ENCODE data around the gene TAAR1. TPM values are rescaled to one million over a fixed set of nuclear protein-coding genes. Genes with fewer than 3 reads are reported as not detected.

TAAR1 gene
- polyA plus RNA-seq, 2 of the 4 experiments (the other 2 are of a cell fraction), result not detected

DNA sequence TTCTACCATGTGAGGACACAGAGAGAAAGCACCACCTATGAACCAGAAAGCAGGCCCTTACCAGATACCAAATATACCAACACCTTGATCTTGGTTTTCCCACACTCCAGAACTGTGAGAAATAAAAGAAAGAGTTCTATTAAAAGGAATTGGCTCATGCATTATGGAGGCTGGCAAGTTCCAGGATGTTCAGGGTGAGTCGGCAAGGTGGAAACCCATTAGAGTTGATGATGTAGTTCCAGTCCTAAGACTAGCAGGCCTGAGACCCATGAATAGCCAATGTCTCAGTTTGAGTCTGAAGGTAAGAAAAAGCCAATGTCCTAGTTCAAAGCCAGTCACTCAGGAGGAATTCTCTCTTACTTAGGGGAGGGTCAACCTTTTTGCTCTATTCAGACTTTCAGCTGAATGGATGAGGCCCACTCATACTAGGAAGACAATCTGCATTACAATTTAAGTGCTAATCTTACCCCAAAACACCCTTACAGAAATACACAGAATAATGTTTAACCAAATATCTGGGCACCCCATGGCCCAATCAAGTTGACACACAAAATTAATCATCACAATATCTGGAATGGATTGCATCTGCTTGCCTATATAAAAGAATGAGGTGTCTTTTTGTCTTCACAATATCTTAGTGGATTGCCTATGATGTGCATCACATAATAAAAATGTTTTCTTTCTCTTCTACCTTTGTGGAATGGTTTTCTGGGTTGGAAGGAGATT, 5.5 kb upstream of the TAAR1 start:
- DNase-seq (ENCODE audit: low read depth in 1 of 2, low spot score in 1 of 2) (no peak), FAIRE-seq (no peak), ATAC-seq (no peak)
- Histone ChIP-seq H3K27ac (no peak overlapping the region), H3K4me3 (no peak overlapping the region), H3K9me3 (no peaks in the 10 kb centered on the region), H3K4me1 (no peaks in the 10 kb centered on the region), H3K4me2 (no peak overlapping the region)
- ChIA-PET POLR2A (no interaction called here), CTCF (no interaction called here)
- TF ChIP-seq MAZ (IDR thresholded peaks at IDR 0.05; ENCODE audit: borderline replicate concordance, low read depth, low read length), result no peak
- TF ChIP-seq, protein P1, sequence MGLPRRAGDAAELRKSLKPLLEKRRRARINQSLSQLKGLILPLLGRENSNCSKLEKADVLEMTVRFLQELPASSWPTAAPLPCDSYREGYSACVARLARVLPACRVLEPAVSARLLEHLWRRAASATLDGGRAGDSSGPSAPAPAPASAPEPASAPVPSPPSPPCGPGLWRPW (IDR thresholded peaks at IDR 0.05), result no peak
- no peak for TF ChIP-seq JUNB (IDR thresholded peaks at IDR 0.05)
- TF ChIP-seq EHMT2 (IDR thresholded peaks at IDR 0.05; ENCODE audit: low read depth), result no peak
- no peak for TF ChIP-seq FOSL2 (IDR thresholded peaks at IDR 0.05)
- TF ChIP-seq FOSL2 (CRISPR knock-in tag; IDR thresholded peaks at IDR 0.05), result no peak
- TF ChIP-seq POLR2A (IDR thresholded peaks at IDR 0.05; ENCODE audit: low read length), result no peak
- no peak for TF ChIP-seq ZFP36 (IDR thresholded peaks at IDR 0.05; ENCODE audit: borderline replicate concordance, partially characterized antibody)
- no peak for TF ChIP-seq TFCP2L1 (CRISPR knock-in tag; IDR thresholded peaks at IDR 0.05)
- no peak for TF ChIP-seq HOXA7 (CRISPR knock-in tag; IDR thresholded peaks at IDR 0.05)
- no peak for TF ChIP-seq NPAS2 (CRISPR knock-in tag; IDR thresholded peaks at IDR 0.05; ENCODE audit: borderline replicate concordance)
- no peak for TF ChIP-seq POLR2AphosphoS2 (conservative IDR thresholded peaks at IDR 0.05; ENCODE audit: low read length)
- WGBS (ENCODE audit: missing lambda C conversion rate), result 100% methylated on average over 1 of the region's 1 CpG

DNA sequence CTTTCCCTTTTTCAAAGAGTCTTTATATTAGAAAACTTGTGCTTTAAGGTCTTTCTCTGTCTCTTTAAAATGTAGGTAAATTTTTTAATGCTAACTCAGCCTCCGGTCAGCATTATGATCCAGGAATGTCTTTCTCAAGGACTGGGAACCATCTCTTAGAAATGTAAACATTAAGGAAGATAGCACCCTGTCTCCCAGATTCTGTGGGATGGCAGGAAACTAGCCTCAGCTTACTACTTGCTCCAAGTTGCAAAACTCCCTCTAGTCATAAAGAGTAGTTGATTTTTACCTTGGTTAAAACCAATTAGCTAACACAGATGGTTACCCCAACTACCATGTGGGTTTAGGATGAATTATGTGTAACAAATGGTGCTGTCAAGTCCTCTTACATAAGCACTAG, 4.7 kb upstream of the TAAR1 start:
- H3K4me1 ChIP-seq, result no peaks in the 10 kb centered on the region
- no peak for FAIRE-seq
- H3K9me3 ChIP-seq, result no peaks in the 10 kb centered on the region
- ATAC-seq, result no peak
- H3K4me3 ChIP-seq, result no peak overlapping the region
- no peak overlapping the region for H3K27ac ChIP-seq
- no peak for TF ChIP-seq ESRRA (IDR thresholded peaks at IDR 0.05; ENCODE audit: borderline replicate concordance, low read length)
- TF ChIP-seq CBX2 (IDR thresholded peaks at IDR 0.05; ENCODE audit: borderline replicate concordance, low read depth), result no peak
- no peak for TF ChIP-seq MAFK (IDR thresholded peaks at IDR 0.05; ENCODE audit: partially characterized antibody)
- TF ChIP-seq, protein P2, sequence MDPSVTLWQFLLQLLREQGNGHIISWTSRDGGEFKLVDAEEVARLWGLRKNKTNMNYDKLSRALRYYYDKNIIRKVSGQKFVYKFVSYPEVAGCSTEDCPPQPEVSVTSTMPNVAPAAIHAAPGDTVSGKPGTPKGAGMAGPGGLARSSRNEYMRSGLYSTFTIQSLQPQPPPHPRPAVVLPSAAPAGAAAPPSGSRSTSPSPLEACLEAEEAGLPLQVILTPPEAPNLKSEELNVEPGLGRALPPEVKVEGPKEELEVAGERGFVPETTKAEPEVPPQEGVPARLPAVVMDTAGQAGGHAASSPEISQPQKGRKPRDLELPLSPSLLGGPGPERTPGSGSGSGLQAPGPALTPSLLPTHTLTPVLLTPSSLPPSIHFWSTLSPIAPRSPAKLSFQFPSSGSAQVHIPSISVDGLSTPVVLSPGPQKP (IDR thresholded peaks at IDR 0.05; ENCODE audit: low read depth, low read length), result no peak
- no peak for TF ChIP-seq ZNF302 (CRISPR knock-in tag; IDR thresholded peaks at IDR 0.05)
- TF ChIP-seq CEBPB (IDR thresholded peaks at IDR 0.05), result no peak
- TF ChIP-seq, protein P3, sequence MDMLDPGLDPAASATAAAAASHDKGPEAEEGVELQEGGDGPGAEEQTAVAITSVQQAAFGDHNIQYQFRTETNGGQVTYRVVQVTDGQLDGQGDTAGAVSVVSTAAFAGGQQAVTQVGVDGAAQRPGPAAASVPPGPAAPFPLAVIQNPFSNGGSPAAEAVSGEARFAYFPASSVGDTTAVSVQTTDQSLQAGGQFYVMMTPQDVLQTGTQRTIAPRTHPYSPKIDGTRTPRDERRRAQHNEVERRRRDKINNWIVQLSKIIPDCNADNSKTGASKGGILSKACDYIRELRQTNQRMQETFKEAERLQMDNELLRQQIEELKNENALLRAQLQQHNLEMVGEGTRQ (IDR thresholded peaks at IDR 0.05), result no peak
- TF ChIP-seq, protein P4, sequence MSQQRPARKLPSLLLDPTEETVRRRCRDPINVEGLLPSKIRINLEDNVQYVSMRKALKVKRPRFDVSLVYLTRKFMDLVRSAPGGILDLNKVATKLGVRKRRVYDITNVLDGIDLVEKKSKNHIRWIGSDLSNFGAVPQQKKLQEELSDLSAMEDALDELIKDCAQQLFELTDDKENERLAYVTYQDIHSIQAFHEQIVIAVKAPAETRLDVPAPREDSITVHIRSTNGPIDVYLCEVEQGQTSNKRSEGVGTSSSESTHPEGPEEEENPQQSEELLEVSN (IDR thresholded peaks at IDR 0.05; ENCODE audit: borderline replicate concordance, low read depth), result no peak
- ChIA-PET POLR2A (no interaction called here), CTCF (no interaction called here)
- no peak overlapping the region for H3K4me2 ChIP-seq
- no peak for DNase-seq (ENCODE audit: low read depth in 1 of 2, low spot score in 1 of 2)
- 33% methylated on average over 1 of the region's 1 CpG for WGBS (ENCODE audit: missing lambda C conversion rate)

DNA sequence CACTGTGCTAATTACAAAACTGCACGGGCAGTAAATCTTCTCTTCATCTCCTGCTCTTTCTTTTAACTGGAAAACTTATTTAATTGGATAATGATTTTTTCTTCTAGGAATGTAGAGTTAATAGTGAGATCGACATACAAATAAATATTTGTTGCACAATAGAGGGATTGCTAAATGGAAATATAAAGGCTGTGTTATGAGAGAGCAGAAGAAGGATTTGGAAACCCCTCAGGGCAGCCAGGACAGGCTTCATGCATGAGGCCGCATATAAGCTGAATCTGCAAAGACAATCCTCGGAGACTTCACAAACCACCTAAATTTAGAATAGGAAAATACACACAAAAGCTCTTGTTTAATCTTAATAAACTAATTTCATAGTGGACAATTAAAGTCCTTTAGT, 2.9 kb upstream of the TAAR1 start:
- Histone ChIP-seq H3K4me3 (no peak overlapping the region), H3K27ac (no peak overlapping the region), H3K4me2 (no peak overlapping the region), H3K9me3 (no peaks in the 10 kb centered on the region), H3K4me1 (no peaks in the 10 kb centered on the region)
- ATAC-seq, result no peak
- WGBS (ENCODE audit: missing lambda C conversion rate), result 72% methylated on average over 4 of the region's 4 CpGs
- ChIA-PET CTCF (interaction anchor here (0.8 kb wide), 1 partner anchor 131 kb away, joined by 3 read pairs; no protein-coding TSS in a partner anchor), POLR2A (no interaction called here)
- FAIRE-seq, result no peak
- no peak for DNase-seq (ENCODE audit: low read depth in 1 of 2, low spot score in 1 of 2)
- TF ChIP-seq POLR2A (IDR thresholded peaks at IDR 0.05; ENCODE audit: low read length) (no peak), FOXS1 (CRISPR knock-in tag; IDR thresholded peaks at IDR 0.05) (no peak), JUNB (IDR thresholded peaks at IDR 0.05) (no peak), EP300 (IDR thresholded peaks at IDR 0.05) (no peak), RARB (CRISPR knock-in tag; IDR thresholded peaks at IDR 0.05) (no peak), RAD21 (conservative IDR thresholded peaks at IDR 0.05 in 1 of 2, IDR thresholded peaks at IDR 0.05 in 1 of 2) (no peak), SREBF2 (IDR thresholded peaks at IDR 0.05) (no peak), RNF2 (IDR thresholded peaks at IDR 0.05; ENCODE audit: borderline replicate concordance, low read depth) (no peak), KDM5A (IDR thresholded peaks at IDR 0.05) (no peak), SMC3 (IDR thresholded peaks at IDR 0.05) (no peak), NR3C1 (IDR thresholded peaks at IDR 0.05) (no peak), ZFP36 (IDR thresholded peaks at IDR 0.05; ENCODE audit: borderline replicate concordance, partially characterized antibody) (no peak), HDAC2 (IDR thresholded peaks at IDR 0.05) (no peak), ZSCAN20 (CRISPR knock-in tag; IDR thresholded peaks at IDR 0.05) (no peak), NFE2L2 (conservative IDR thresholded peaks at IDR 0.05; ENCODE audit: low read length) (no peak), JUN (IDR thresholded peaks at IDR 0.05) (no peak)
- TF ChIP-seq, protein P5, sequence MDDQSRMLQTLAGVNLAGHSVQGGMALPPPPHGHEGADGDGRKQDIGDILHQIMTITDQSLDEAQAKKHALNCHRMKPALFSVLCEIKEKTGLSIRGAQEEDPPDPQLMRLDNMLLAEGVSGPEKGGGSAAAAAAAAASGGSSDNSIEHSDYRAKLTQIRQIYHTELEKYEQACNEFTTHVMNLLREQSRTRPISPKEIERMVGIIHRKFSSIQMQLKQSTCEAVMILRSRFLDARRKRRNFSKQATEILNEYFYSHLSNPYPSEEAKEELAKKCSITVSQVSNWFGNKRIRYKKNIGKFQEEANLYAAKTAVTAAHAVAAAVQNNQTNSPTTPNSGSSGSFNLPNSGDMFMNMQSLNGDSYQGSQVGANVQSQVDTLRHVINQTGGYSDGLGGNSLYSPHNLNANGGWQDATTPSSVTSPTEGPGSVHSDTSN (IDR thresholded peaks at IDR 0.05), result no peak
- TF ChIP-seq, protein P1 (IDR thresholded peaks at IDR 0.05), result no peak
